Fibroblast of gingiva (primary cell): Measurements from ENCODE around the gene PACS1.
A peak's percentile ranks its signal among the peaks of the same experiment; 100 is the strongest.
"Not testable (repeated sequence)": the region's sequence is repeated elsewhere in the genome, so short reads cannot be mapped to it uniquely, and the experiment has no call there.

ENCODE experiments used
- DNase-seq: peaks from one replicate; pipeline ENCODE4 v3.0.0-alpha.2; 2011; ENCODE audit warnings: low read depth

PACS1 gene

GRCh38 chr11:66069715-66070603, at the start of gene PACS1:
Gene PACS1, plus strand, starts transcription at chr11:66070272. Its CDS starts 215 bp downstream, at chr11:66070487.
- DNase-seq = peak; percentile 93

- peak; percentile 69 for DNase-seq
These were observed 49.3 kb upstream of the PACS1 start for GRCh38 chr11:66020618-66021357.

GRCh38 chr11:66022401-66023185, 47.5 kb upstream of the PACS1 start:
- DNase-seq = peak; percentile 45

GRCh38 chr11:66023186-66023440, 47.0 kb upstream of the PACS1 start:
- DNase-seq = not testable (repeated sequence)

GRCh38 chr11:66026017-66026529, 44.0 kb upstream of the PACS1 start, which contains the start of gene CATSPER1:
Gene CATSPER1, minus strand, starts transcription at chr11:66026479. Its CDS starts 100 bp downstream, at chr11:66026379.
- no peak for DNase-seq

- DNase-seq = no peak
These were observed 36.9 kb upstream of the PACS1 start for GRCh38 chr11:66032957-66033735.

- no peak for DNase-seq
These were observed 34.3 kb upstream of the PACS1 start for GRCh38 chr11:66035653-66036333.

GRCh38 chr11:66036334-66036710, 33.8 kb upstream of the PACS1 start:
- no peak for DNase-seq

GRCh38 chr11:66037327-66037726, 32.7 kb upstream of the PACS1 start:
- DNase-seq = no peak

GRCh38 chr11:66039765-66040164, 30.3 kb upstream of the PACS1 start:
- DNase-seq = no peak

- DNase-seq = no peak
These were observed 27.7 kb upstream of the PACS1 start for GRCh38 chr11:66042227-66042995.

GRCh38 chr11:66042996-66043906, 26.8 kb upstream of the PACS1 start:
- no peak for DNase-seq

GRCh38 chr11:66044757-66045156, 25.3 kb upstream of the PACS1 start:
- no peak for DNase-seq

GRCh38 chr11:66045177-66045639, 24.9 kb upstream of the PACS1 start:
- peak; percentile 64 for DNase-seq

- no peak for DNase-seq
These were observed 23.2 kb upstream of the PACS1 start for GRCh38 chr11:66046901-66047300.

GRCh38 chr11:66047541-66048365, 22.3 kb upstream of the PACS1 start:
- no peak for DNase-seq

- DNase-seq = no peak
These were observed 21.3 kb upstream of the PACS1 start, which contains the start of gene GAL3ST3 for GRCh38 chr11:66048547-66049323. Gene GAL3ST3, minus strand, starts transcription at chr11:66049161. Its CDS starts 3,746 bp downstream, at chr11:66045415.
